GM10266 (cell line): ENCODE results near the gene MRPS12.
A peak's percentile ranks its signal among the peaks of the same experiment; 100 is the strongest.

Experiments used
- DNase-seq: peaks from one replicate; pipeline ENCODE4 v3.0.0; 2012; ENCODE audit errors: extremely low spot score
- TF ChIP-seq, protein P1 (sequence below): IDR thresholded peaks from 2 replicates; pipeline ENCODE4 v1.5.1; 2012; ENCODE audit warnings: mild to moderate bottlenecking, low read depth; ENCODE audit not compliant: control insufficient read depth, insufficient read depth; ENCODE audit errors: missing control alignments

Gene MRPS12

DNA sequence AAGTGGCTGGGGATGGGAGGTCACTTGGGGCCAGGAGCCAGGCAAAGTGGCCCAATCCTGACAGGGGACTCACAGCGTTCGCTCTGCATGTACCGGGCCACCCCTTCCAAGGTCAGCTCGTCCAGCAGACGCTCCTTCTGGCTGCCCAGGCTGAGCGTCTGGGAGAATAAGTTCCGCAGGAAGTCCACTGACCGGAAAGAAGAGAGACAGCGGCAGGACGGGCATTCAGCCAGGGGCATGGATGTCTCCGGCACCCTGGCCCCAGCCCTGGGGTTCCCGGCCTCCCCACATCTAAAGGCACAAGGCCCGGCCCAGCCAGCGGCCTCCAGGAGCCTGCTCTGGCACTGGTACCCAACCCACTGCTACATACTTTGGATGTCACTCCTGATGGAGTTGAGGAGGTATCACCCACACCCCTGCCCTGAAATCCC lies 37.4 kb upstream of the MRPS12 start:
- DNase-seq = no peak
- TF ChIP-seq, protein P1, sequence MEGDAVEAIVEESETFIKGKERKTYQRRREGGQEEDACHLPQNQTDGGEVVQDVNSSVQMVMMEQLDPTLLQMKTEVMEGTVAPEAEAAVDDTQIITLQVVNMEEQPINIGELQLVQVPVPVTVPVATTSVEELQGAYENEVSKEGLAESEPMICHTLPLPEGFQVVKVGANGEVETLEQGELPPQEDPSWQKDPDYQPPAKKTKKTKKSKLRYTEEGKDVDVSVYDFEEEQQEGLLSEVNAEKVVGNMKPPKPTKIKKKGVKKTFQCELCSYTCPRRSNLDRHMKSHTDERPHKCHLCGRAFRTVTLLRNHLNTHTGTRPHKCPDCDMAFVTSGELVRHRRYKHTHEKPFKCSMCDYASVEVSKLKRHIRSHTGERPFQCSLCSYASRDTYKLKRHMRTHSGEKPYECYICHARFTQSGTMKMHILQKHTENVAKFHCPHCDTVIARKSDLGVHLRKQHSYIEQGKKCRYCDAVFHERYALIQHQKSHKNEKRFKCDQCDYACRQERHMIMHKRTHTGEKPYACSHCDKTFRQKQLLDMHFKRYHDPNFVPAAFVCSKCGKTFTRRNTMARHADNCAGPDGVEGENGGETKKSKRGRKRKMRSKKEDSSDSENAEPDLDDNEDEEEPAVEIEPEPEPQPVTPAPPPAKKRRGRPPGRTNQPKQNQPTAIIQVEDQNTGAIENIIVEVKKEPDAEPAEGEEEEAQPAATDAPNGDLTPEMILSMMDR = no peak

DNA sequence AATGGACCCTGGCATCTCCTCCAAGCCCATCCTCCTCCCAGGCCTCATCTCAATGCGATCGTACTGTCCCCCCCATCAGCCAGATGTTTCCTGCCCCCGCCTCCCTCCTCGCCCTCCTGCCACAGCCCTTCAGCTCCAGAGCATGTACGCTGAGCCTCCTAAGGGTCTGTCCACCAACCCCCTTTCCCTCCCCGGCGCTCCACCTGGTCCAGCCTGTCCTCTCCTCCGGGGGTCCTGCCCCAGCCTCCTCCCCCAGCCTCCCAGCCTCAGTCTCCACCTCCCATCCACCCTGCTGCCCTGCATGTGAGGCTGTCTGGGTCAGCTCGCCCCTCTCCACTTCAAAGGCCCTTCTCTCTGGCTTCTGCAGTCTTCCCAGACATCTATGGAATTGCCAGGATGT lies 35.8 kb upstream of the MRPS12 start:
- TF ChIP-seq, protein P1 = no peak

DNA sequence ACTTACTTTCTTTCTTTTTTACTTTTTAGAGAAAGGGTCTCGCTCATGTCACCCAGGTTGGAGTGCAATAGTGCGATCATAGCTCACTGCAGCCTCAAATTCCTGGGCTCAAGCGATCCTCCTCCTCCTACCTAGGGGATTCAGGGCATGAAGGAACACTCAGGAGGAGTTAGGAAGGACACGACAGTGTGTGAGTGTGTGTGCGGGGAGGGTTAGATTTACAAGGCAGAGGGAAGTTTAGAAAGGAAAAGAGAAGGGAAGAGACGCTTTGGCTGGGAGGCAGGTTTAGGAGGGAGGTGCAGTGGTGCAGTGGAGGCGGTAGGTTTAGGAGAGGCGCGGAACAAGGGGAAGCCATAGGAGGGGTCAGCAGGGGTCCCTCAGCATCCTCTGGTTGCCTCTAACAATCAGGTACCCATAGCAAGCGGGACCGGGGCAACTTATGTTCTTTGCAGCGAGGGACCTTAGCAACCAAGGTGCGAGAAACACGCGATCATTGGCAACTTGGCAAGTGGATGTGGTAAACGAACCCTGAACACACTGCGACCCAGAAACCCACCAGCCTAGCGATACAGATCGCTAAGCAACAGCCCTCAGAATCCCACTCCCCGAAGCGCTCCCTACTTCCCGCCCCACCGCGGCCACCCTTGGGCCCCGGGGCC lies 31.8 kb upstream of the MRPS12 start:
- no peak for DNase-seq

More for the DNA sequence above, 35.8 kb upstream of the MRPS12 start:
- no peak for DNase-seq

DNA sequence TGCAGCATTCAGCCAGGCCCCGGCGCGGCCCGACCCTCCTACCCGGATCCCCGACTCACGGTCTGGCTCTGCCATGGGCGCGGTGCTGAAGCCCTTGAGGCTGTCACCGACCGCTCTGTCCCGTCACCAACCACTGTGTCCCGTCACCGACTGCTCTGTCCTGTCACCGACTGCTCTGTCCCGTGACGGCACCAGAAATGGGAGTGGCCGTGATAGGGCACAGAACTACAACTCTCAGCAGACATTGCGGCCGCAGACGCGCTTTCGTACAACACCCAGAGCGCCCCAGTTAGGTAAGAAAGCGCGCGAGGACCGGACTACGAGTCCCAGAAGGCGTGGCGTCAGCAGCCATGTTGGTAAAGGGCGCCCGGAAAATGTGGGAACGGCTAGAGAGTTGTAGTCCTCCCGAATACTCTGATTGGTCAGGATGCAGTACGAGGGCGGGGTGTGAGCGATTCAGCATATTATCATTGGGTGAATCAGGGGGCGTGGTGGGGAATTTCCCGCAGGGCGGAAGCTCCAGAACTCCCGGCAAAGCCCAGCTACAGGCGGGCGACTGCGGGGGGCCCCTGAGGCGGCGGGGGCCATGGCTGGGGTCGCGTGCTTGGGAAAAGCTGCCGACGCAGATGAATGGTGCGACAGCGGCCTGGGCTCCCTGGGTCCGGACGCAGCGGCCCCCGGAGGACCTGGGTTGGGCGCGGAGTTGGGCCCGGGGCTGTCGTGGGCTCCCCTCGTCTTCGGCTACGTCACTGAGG lies 31.1 kb upstream of the MRPS12 start, which contains the start of the genes NFKBIB and SIRT2:
TSS of gene NFKBIB (plus strand) at position 523 of the 755 bp plus-strand sequence. CDS start at position 587, 64 bp downstream.
TSS of gene SIRT2 (minus strand) at position 172 of the 755 bp plus-strand sequence. CDS start at position 75, 97 bp downstream.
- TF ChIP-seq, protein P1 = peak; percentile 16
- DNase-seq = peak; percentile 99

More for the DNA sequence above, 31.8 kb upstream of the MRPS12 start:
- TF ChIP-seq, protein P1 = no peak

DNA sequence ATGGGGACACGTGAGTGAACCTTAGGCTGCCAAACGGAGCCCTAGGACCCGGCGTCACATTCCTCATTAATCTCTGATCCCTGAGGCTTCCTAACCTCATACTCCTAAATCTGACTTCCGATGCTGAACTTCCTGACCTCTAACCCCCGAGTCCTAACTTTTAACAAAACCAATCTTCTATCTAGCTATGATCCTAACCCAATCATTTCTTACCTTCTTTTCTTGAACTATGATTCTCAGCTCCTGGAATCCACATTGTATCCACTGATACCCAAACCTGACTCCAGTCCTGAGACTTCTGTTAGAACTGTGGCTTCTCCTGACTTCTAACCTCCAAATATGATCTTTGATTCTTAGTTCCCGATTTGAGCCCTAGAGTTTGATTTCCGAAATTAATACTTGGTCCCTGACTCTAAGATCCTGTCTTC lies 30.5 kb upstream of the MRPS12 start:
- DNase-seq = no peak
- TF ChIP-seq, protein P1 = no peak

DNA sequence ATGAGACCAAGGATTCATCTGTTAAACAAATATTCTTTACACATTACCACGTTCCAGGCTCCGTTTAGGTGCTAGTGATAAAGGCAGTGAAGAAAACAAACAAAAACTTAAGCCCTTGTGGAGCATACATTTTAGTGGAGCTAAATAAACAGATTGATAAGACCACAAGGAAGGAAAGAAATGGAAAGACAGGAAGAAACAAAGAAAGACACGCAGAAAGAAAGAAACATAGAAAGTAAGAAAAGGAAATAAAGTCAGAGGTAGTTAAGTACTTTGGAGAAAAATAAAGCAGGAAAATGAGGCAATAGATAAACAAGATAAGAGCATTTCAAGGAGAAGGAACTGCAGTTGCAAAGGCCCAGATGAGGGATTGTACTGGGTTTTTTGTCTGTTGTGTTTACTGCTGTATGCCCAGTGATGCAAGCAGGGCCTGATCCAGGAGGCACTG lies 30.0 kb upstream of the MRPS12 start:
- no peak for DNase-seq
- TF ChIP-seq, protein P1 = no peak
